Putamen (tissue), 1 donor: ENCODE data around the gene HEATR1.

Experiments used
- DNase-seq: peaks from one replicate; pipeline ENCODE4 v3.0.0-alpha.2; 2016; ENCODE audit warnings: low spot score

Gene HEATR1

DNA sequence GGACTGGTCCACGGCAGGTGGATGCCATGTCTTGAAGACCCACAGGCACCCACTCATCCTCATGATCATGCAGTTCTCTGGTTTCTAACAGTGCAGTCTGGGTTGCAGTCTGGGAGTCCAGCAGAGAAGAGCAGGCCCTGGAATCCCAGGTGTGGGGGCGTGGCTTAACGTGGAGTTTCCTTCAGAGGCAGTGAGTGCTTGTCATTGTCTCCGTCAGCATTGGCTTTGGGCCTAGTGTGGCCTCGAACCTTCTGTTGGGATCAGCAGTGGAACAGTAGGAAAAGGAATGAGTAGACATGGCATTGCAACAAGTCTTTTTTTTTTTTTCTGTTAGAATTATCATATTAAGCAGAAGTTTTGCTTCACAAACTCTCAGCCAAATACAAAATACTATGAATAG is 67.8 kb downstream of the HEATR1 start:
- no peak for DNase-seq

DNA sequence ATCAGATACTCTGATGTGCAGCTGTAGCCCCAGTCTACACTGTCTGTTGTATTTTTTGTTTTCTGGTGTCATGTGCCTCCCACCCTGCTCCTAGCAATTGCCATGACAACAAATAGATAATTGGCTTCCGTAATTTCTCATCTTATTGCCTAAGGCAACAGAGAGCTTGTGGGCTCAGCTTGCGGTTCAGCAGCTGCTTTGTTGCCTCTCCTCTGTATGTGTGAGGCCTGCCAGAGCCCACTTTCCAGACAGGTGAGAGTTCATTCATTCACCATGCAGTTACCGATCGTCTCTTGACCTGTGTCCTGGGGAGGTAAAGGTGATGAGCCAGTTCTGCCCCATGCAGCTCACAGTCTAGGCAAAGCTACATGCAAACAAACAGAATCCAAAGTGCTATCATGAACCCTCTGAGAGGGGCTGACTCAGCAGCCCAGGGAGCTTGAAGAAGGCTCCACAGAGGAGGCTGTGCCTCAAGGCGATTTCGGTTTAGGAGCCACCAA is 68.6 kb downstream of the HEATR1 start:
- no peak for DNase-seq

DNA sequence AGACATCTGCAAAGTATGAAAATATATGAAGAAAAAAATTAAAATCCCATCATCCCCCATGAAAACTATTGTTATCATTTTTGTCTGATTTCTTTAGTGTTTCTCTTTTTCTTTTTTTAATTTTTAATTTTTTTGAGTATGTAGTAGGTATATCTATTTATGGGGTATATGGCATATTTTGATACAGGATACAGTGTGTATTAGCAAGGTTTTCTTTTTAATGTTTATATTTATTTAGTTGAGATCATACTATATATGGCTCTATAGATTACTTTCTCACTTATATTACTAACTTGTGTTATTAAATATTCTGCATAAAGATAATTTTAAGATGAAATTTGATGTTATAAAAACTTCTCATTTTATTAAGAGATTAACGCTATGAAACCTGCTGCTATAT is 69.1 kb downstream of the HEATR1 start:
- no peak for DNase-seq

DNA sequence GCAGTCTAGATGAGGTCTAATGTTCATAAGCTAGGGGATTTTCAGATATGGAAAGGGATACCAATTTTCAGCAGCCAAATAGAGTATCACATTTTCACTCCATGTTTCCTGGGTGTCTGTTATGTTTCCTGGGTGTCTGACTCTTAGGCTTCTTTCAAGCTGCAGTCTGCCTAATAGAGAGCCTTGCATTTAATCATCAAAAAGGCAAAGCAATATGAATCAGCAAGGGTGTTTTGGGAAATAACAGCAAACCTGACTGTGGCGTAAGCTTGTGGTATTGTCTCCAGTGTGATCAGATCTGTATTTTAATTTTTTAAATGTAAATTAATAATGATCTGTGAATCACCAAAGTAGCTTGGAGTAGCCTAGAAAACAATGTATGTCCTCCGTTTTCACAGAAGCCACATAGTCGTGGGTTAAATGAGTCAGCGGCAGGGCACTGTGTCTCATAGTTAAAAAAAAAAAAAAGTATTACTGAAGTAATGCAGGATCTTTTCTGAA is 70.1 kb downstream of the HEATR1 start:
- DNase-seq = no peak

DNA sequence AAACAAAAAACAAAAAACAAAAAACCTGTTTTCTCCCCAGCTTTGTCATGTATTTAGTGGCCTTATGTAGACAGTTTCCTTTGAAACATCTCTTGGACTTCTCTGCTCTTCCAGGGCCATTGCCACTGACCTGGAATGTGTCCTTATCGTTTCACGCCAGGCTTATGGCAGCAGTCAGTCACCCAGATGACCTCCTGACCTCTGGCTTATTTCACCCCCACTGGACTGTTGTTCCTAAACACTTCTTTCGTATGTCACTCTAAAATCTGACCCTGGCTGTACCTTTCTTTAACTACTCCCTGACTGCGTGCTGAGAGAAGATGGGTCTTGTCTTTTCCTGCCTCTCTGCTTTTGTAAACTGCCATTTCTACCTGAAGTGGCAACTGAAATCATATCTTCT is 71.5 kb downstream of the HEATR1 start:
- DNase-seq = no peak

DNA sequence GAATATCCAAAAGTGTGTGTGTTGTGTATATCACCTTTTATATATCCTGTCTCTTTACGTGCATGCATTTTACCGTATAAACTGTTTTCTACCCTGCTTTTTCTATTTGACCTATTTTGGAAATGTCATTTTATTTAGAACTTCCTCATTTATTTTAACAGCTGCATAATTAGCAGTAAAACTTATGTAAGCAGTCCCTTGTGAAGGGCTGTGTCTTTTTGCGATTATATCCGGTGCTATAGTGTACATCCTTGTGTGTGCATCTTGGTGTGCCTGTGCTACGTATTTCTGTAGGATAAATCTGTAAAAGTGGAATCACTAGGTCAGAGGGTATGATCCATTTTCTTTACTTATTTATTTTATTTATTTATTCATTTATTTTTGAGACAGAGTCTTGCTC is 73.4 kb downstream of the HEATR1 start:
- no peak for DNase-seq

DNA sequence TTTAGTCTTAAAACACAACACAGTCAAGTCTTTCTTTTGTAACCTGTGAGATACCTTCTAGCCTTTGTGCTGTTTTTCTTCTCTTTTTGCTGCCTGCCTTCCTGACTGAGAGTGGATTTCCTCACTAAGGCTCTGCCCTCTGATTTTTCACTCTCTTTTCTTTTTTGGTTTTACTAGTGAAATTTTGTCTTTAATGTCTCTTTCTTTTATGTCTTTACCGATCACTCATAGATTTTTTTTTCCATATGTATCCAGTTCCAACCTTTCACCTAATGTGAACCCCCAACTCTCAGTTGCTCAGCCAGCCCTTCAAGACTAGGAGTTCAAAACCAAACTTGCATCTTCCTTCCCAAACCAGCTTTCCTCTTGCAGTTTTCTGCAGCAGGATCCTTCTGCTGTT is 74.0 kb downstream of the HEATR1 start:
- no peak for DNase-seq

DNA sequence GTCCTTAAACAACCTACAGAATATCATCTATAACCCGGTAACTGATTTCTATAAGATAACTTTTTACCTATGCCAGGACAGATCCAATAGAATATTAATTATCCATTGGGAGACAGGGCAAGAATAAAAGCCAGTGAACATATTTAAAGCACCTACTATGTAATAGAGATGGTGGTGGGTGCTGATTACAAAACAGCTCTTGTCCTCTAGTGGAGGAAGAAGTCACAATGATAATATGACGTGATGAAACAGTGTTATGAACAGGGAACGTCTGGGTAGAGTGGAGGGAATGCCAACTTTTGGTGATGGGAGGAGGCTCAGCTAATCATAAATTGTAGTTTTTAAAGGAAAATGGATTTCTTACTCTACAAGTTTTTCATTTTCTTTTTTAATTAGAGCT is 78.2 kb downstream of the HEATR1 start:
- DNase-seq = no peak

DNA sequence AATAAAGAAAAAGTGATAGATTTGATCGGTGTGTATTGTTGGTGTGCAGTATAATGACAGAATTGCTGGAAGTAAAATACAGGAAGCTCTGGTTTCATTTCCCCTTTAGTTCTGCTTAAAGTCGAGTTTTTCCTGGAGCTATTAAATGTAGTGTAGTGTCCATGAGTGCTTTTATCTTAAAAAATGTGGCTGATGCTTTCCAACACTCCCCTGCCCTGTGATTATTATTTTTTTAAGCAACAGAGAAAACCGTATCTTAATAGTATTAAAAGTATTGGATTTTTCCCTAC is 79.5 kb downstream of the HEATR1 start:
- DNase-seq = no peak

DNA sequence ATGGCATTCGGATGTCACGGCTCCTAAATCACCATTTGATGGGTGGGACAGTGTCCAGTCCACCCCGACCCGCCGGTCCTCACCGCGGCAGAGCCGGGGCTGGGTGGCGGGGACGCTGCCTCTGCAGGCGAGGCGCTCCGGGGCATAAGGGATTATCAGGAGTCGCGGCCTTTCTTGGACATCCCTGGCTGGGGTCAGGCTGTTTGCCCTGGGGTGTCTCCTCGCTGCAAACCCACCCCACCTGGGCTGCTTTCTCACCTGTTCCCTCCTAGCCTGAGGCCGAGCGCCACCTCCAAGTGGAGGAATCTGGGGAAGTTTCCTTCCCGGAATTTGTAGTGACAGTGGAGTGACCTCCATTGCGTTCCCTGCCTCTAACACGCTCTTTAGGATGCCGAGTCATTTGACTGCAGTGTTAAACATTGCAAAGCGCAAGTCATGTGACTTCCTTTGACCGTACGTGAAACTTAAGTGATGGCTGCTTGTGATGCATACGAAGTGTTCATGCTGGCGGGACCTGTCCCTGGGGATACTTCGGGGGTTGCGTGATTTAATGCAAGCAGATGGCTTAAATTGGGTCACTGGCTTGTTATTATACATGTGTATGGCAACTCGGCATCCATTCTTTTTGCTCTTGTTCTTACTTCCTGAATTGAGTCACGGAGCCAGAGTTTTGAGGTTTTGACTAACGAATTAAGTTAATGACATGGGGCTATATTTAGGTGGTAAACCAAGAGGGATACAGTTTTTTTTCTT is 80.0 kb downstream of the HEATR1 start:
- DNase-seq = peak; percentile 71

DNA sequence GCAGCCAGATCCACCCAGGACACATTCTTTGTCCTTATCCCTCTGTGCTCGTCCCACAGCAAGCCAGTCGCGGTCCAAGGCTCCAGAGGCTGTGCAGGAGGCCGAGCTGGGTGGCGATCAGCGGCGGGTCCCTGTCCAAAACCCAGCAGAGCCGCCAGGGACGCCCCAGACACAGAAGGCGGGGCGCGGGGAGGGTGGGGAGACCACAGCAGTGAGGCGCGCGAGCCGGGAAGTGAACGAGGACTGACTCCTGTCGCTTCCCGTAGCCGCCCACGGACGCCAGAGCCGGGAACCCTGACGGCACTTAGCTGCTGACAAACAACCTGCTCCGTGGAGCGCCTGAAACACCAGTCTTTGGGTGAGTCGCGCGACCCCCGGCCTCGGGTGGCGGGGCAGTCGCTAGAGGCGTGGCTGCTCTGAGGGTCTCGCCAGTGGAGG is 80.6 kb downstream of the HEATR1 start, which contains the start of gene LGALS8:
Gene LGALS8, plus strand, starts transcription at position 279 of the 438 bp plus-strand sequence. CDS start 2,089 bp downstream, outside the sequence.
- DNase-seq = peak; percentile 82

DNA sequence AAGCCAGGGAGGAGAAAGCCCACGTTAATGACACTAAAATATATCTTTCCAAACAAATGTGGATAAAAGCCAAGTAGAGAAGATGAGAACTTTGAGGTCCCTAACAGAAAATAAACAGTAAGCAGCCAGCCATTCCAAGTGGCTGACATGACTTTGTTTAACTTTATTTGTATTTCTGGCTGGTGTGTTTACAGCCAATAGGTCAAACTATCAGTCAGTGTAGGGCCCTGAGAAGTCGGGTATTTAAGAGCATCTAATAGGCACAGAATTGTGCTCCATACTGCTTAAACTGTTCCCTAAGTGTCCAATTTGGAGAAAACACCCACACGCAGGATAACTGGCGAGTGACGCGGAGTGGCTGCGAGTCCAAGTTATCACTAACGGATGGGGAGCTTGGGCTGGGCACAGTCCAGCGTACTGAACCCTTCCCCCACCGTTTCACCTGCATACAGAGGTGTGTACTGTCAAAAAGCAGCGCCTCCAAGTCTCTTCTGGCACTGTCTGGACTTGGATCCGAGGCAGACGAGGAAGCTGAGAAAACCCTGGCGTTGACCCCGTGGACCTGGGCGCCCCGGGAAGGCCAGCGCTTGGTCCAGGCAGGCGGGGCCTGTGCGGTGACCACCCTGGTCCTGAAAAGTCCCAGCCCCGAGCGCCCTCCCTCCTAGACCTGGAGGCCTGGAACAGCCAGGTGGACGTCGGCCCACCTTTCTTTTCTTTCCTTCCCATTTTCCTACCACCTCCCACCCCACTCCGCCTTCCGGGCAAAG is 81.2 kb downstream of the HEATR1 start:
- no peak for DNase-seq

DNA sequence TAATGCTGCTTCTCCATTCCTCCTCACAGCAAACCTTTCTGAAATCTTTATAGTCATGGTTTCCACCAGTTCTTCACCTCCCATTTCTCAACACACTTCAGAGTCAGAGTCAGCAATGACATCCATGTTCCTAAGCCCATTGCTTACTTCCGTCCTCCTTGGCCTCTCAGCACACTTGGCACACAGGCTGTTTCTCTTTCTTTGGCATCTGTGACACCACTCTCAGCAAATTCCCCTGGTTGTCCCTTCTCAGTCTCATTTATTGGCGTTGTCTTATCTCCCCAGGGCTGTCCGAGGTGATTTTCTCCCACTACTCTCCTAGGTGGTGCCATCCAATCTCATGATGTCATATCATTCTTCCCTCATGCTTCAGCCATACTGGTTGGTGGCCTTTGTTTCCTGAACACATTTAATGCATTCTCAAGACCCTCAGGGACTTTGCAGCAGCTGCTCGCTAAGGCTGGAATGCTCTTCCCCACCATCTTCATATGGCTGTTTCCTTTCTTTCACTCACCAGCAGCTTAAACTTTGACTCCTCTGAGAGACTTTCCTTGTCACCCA is 83.8 kb downstream of the HEATR1 start:
- no peak for DNase-seq

DNA sequence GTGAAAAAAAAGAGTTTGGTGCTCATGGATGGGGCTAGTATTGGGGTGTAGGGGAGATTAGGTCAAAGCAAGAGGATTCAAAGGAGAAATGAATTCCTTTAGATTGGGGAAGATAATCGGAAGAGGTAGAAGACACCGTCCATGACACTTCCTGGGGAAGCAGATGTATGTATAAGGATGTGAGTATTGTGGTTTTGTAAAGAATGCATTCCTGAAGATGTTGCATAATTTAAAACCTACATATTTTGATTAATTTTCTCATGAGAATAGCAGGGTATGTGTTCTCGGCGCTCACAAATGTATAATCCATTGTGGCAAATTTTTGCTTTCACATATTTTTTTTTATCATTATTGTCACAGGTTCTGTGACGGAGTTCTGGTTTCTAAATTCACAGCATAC is 86.0 kb downstream of the HEATR1 start:
- no peak for DNase-seq

DNA sequence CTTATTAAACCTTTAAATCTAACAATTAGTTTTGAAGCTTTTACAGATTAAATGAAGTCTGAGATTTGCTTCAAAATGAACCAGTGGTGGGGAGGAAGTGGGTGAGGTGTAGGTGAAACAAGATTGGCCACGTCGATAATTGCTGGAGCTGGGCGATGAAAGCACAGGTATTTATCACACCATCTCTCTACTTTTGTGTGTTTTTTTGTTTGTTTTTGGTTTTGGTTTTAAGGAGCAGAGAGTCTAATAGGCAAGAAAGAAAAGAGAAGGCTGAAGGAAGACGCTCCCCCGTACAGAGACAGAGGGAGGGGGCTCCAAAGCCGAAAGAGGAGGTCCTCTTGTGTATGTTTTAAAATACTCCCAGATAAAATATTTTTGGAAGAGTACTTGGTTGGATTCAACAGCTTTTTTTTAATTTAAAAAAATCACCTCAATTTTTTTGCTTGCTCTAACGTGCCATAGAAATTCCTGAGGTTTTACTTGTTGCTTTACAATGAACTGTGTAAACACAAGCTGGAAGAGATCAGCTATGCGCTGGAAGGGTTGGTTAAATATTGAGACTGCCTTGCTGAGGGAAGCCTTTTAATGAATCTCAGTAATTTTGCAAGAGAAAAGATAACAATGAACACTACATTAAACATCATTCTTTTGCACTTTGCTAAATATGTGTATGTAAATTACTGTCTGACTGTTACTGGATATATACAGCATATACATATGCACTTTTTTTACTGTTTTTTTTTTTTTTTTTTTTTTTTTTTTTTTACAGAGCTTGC is 87.2 kb downstream of the HEATR1 start:
- no peak for DNase-seq

DNA sequence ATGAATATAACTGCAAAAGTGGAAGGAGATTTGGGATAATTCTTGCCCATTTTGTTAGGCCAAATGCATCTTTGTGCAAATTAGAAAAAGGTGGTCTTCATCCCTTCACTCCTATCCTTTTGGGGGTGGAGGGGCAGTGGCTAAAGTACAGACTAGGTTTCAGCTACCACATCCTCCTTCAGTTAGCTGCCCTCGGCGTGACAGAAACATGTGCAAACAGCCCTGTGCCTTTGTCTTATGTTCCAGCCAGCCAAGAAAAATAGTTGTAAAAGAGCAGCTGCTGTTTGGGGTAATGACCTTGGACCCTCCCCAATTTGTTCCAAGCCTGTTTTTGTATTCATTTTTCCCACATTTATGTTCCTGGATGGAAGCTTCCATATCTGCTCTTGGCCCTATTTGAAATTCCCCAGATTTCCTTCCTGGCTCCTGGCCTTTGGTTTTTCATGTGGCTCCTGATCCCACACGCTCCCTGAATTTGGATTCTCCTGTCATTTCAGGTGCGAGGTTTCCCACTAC is 88.8 kb downstream of the HEATR1 start:
- no peak for DNase-seq

DNA sequence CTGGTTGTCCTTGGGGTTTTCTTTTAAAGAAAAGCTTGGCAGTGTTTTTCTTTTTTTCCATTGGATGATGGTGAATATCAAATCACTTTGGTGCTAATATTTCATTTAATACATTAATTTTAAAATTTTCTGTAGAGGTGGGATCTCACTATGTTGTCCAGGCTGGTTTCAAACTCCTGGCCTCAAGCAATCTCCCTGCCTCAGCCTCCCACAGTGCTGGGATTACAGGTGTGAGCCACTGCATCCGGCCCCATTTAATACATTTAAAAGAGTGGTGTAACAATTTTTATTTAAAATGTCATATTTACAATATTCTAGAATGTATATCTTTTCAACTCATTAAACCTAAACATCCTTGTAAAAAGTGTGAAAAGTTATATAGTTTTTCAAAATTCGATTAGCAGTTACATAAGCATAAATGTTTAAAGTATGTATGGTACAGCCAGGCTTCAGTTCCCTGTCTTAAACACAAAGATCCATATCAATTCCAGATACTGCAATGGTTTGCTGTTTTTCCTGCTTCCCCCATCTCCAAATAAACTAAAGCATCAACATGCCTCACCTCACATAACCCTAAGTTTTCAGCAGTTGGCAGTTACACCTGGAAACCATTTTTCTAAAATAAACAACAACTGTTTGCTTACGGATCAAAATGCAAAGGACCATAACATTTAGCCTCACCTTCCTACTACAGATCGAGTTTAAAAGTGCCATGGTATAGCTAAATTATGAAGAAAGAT is 89.4 kb downstream of the HEATR1 start:
- DNase-seq = no peak

DNA sequence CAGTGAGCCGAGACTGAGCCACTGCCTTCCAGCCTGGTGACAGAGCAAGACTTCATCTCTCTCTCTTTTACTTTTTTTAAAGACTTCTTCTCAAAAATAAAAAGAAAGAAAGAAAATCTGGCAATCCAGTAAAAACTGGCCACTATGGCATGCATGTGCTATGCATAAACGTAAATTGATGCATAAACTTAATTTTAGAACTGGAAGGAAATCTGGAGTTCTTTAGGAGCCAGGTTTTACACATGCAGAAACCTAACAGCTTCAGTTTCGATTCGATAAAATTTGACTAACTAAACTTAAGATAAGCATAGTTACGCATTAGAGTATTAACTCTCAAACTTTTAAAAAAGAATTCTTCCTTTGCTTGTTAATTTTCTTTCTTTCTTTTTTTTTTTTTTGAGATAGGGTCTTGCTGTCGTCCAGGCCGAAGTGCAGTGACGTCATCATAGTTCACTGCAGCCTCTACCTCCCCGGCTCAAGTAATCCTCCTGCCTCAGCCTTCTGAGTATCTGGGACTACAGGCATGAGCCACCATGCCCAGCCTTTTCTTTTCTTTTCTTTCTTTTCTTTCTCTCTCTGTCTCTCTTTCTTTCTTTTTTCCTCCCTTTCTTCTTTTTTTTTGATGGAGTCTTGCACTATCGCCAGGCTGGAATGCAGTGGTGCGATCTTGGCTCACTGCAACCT is 92.4 kb downstream of the HEATR1 start:
- no peak for DNase-seq

DNA sequence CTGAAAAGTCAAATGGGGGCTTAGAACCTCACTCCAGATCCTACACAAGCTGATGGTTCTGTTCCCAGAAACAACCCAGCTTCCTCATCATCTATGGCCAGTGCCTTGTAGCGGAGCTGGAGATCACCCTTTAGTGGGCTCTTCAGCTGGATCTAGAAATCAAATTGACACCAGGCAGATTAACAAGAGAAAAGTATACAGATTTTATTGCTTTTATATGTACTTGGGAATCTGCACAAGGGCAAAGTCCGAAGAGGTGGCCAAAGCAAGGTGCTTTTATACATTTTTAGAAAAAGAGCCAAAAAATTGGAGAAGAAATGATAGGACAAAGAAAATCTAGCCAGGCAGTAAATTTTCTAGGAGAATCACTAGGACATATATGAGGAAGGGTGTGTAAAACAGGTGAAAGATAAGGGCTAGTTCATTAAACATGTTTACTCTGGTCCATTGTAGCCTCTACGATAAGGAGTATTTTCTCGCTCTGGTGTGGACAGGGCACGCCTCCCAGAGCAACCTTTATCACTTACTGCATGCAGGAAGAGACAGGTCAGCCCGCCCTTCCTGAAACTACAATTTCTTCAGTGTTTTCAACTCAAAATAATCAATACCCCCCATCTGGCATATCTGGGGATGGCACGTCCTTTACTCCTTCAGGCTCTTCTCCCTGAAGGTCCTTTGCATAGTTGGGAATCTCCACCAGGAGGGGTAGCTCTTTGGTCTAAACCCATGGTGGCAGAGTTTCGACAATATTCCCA is 94.5 kb downstream of the HEATR1 start:
- no peak for DNase-seq

DNA sequence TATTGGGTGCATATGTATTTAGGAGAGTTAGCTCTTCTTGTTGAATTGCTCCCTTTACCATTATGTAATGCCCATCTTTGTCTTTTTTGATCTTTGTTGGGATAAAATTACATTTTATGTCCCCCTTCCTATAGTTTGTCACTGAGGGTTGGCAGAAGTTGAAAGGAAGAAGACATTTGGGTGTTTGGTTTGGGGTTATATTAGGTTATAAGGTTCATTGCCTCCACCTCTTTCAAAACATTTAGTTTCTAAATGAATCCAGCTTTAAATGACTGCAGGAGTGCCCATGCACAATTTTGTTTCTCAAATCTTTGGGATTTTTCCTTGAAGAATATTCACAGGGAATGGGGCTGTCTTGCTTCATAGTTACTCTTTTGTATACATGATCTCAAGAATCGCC is 95.1 kb downstream of the HEATR1 start:
- no peak for DNase-seq
